NT2/D1 (cell line): ENCODE measurements around the gene COL5A3.

ENCODE experiments used
- SUZ12 ChIP-seq: IDR thresholded peaks from 2 replicates; pipeline ENCODE4 v1.6.1; 2011; ENCODE audit not compliant: insufficient read length, insufficient read depth; ENCODE audit errors: extremely low read depth
- YY1 ChIP-seq: IDR thresholded peaks from 2 replicates; pipeline ENCODE4 v1.6.1; 2011; ENCODE audit not compliant: insufficient read length, insufficient read depth

DNA sequence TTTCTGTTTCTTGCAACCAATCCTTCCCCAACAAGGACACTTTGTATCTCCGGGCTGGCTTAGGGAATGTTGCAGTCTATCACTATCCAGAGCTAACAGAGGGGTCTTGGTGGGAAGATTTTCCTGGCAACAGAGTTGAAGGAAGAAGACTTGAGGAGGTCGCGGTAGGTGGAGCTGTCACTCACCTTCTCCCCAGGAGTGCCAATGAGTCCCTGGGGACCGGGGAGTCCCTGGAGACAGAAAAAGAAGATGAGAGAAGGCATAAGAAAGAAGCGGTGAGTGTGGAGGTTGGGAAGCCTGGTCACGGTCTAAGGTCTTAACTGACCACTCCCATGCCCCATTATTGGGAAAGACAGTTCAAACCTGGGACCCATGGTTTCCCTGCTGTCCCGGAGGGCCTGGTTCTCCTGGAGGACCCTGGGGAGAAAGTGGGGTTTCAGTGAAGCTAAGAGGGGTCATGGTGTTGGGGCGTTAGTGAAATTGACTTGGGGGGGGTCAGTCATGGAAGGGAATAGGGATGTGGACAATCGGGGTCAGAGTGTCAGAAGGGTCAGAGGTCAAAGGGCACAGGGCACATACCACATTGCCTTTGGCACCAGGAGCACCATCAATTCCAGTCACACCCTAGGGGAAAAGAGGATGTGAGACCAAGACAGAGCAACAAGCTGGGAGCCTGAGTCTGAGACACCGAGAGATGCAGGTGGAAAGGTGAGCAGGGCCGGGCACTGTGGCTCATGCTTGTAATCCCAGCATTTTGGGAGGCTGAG lies 18.7 kb downstream of the COL5A3 start:
- TF ChIP-seq SUZ12 (no peak), YY1 (no peak)
